CD4-positive, alpha-beta T cell (primary cell): ENCODE measurements around the gene NDUFS6. TPM values are rescaled to one million over a fixed set of nuclear protein-coding genes. Genes with fewer than 3 reads are reported as not detected.

Experiments used
- ATAC-seq: fragments of 200-7000 bp; cut with Tn5 transposase; one replicate; pipeline ENCODE4 v1.10.0; 2022; ENCODE audit warnings: mild to moderate bottlenecking; ENCODE audit not compliant: poor library complexity
- CTCF ChIA-PET: fragments of 350-600 bp; sonication (Branson Sonifier 250); formaldehyde crosslinking; loops from one replicate; lab custom pipeline; 2021; ENCODE audit warnings: antibody characterized with exemption, inconsistent platforms; lab: Charles Lee
- POLR2A ChIA-PET: fragments of 350-600 bp; sonication (Branson Sonifier 250); formaldehyde crosslinking; loops from one replicate; lab custom pipeline; 2021; ENCODE audit warnings: antibody characterized with exemption, inconsistent platforms; lab: Charles Lee
- DNase-seq, 14 experiments: peaks; one replicate each; pipeline ENCODE4 v3.0.0-alpha.2; 2013 to 2020; ENCODE audit warnings: mixed read lengths in 2 of 14
- H3K27ac ChIP-seq, 2 donors: one replicate each; pipeline versions ENCODE4 v1.5.1 to v1.7.0; 2013; ENCODE audit warnings: low read length in 2 of 2, low read depth in 1 of 2, mild to moderate bottlenecking in 1 of 2
- H3K27me3 ChIP-seq, 2 experiments: 1 replicate in 1 of 2; 2 replicates in 1 of 2; pipeline versions ENCODE4 v1.6.1 to v1.7.0; 2013; ENCODE audit warnings: low read length in 2 of 2, control low read depth in 1 of 2, mild to moderate bottlenecking in 1 of 2, moderate library complexity in 1 of 2; ENCODE audit not compliant: insufficient read depth in 2 of 2, control insufficient read depth in 1 of 2
- H3K36me3 ChIP-seq: one replicate; pipeline ENCODE4 v1.6.1; 2013; ENCODE audit warnings: low read length, control low read depth; ENCODE audit not compliant: insufficient read depth
- H3K4me1 ChIP-seq: one replicate; pipeline ENCODE4 v1.6.1; 2013; ENCODE audit warnings: low read length, control low read depth; ENCODE audit not compliant: insufficient read depth
- H3K4me3 ChIP-seq: one replicate; pipeline ENCODE4 v1.5.1; 2013; ENCODE audit warnings: mild to moderate bottlenecking, low read length, moderate library complexity
- H3K9me3 ChIP-seq, 2 experiments: 1 replicate in 1 of 2; 2 replicates in 1 of 2; pipeline versions ENCODE4 v1.6.1 to v1.7.0; 2013; ENCODE audit warnings: low read length in 2 of 2, mild to moderate bottlenecking in 2 of 2, control low read depth in 1 of 2, moderate library complexity in 1 of 2; ENCODE audit not compliant: control insufficient read depth in 1 of 2, insufficient read depth in 1 of 2
- H3K27ac Mint-ChIP-seq: one replicate; pipeline ENCODE4 v1.8.0; 2020; ENCODE audit warnings: mixed read lengths
- H3K27me3 Mint-ChIP-seq: one replicate; pipeline ENCODE4 v1.8.0; 2021; ENCODE audit warnings: mixed read lengths
- H3K36me3 Mint-ChIP-seq: one replicate; pipeline ENCODE4 v1.8.0; 2021; ENCODE audit warnings: low read depth, mixed read lengths
- H3K4me1 Mint-ChIP-seq: one replicate; pipeline ENCODE4 v1.8.0; 2021; ENCODE audit warnings: low read depth, mixed read lengths
- H3K4me3 Mint-ChIP-seq: one replicate; pipeline ENCODE4 v1.8.0; 2020; ENCODE audit warnings: mild to moderate bottlenecking, mixed read lengths
- H3K9me3 Mint-ChIP-seq: one replicate; pipeline ENCODE4 v1.8.0; 2020; ENCODE audit warnings: mixed read lengths
- CTCF ChIP-seq: fragments of 200-600 bp; IDR thresholded peaks from one replicate; pipeline ENCODE4 v1.8.0; 2022; ENCODE audit warnings: antibody characterized with exemption, mild to moderate bottlenecking
- intact Hi-C, 2 experiments: fragments of 100-400 bp; cut with DNase I in 1 of 2; cut with micrococcal nuclease in 1 of 2; formaldehyde crosslinking; loops; one replicate each; pipeline versions ENCODE4 v1.15.1 to v1.9.0; 2023 to 2025; cut with DNase I, micrococcal nuclease
- total RNA-seq, 174 experiments: library from RNA in 2 of 174; stranded (reverse) in 2 of 174; gene quantifications; one replicate each; pipeline ENCODE4 v1.2.3 and lab custom pipeline; 2021 to 2026

NDUFS6 gene
- total RNA-seq, 2 experiments from 2014 or later = 13.1 to 17.5 TPM

- Histone ChIP-seq H3K4me1 (peaks cover 44% of the 10 kb centered on the region), H3K9me3 (no peaks in the 10 kb centered on the region), H3K4me3 (no peak overlapping the region), H3K27me3 (no peaks in the 10 kb centered on the region), H3K27ac (no peak overlapping the region), H3K36me3 (peaks cover 63% of the 10 kb centered on the region)
- Mint-ChIP-seq H3K9me3 (no peaks in the 10 kb centered on the region), H3K4me1 (peaks cover 62% of the 10 kb centered on the region), H3K27me3 (no peaks in the 10 kb centered on the region), H3K27ac (peak overlapping the region; percentile 99), H3K36me3 (peaks cover 89% of the 10 kb centered on the region), H3K4me3 (peak overlapping the region; percentile 100)
- POLR2A ChIA-PET = interaction anchor here (1.8 kb wide), 1 partner anchor 10 kb away, joined by 6 read pairs; no protein-coding TSS in a partner anchor
- DNase-seq = no peak
- ATAC-seq = no peak
- no peak for TF ChIP-seq CTCF
- intact Hi-C loops = loop anchor here in 1 of 2 experiments (5.0 kb wide), 1 partner anchor 911 kb away; the partner anchor contains the start of genes BRD9 and TRIP13
- CTCF ChIA-PET = interaction anchor here (2.2 kb wide), 1 partner anchor 11 kb away, joined by 5 read pairs; no protein-coding TSS in a partner anchor
These were observed 2.0 kb downstream of the NDUFS6 start for GRCh38 chr5:1803192-1803591.

- ChIA-PET POLR2A (interaction anchor here (1.8 kb wide), 1 partner anchor 11 kb away, joined by 6 read pairs; no protein-coding TSS in a partner anchor), CTCF (no interaction called here)
- Histone ChIP-seq H3K4me1 (peaks cover 37% of the 10 kb centered on the region), H3K4me3 (no peak overlapping the region), H3K9me3 (no peaks in the 10 kb centered on the region), H3K36me3 (peaks cover 68% of the 10 kb centered on the region), H3K27ac (no peak overlapping the region), H3K27me3 (no peaks in the 10 kb centered on the region)
- Mint-ChIP-seq H3K4me1 (peaks cover 54% of the 10 kb centered on the region), H3K27me3 (no peaks in the 10 kb centered on the region), H3K9me3 (no peaks in the 10 kb centered on the region), H3K4me3 (peak overlapping the region; percentile 78), H3K27ac (peak overlapping the region; percentile 99), H3K36me3 (peaks cover 92% of the 10 kb centered on the region)
- no peak for TF ChIP-seq CTCF
- ATAC-seq (no peak), DNase-seq (no peak)
- intact Hi-C loops = loop anchor here in 1 of 2 experiments (5.0 kb wide), 1 partner anchor 912 kb away; the partner anchor contains the start of genes BRD9 and TRIP13
These were observed 2.9 kb downstream of the NDUFS6 start for GRCh38 chr5:1804001-1804690.

GRCh38 chr5:1805326-1805725 is 4.1 kb downstream of the NDUFS6 start:
- Mint-ChIP-seq H3K4me1 (peaks cover 46% of the 10 kb centered on the region), H3K4me3 (no peak overlapping the region), H3K36me3 (peaks cover 94% of the 10 kb centered on the region), H3K9me3 (no peaks in the 10 kb centered on the region), H3K27me3 (no peaks in the 10 kb centered on the region), H3K27ac (no peak overlapping the region)
- intact Hi-C loops = no loop called here
- Histone ChIP-seq H3K36me3 (peaks cover 80% of the 10 kb centered on the region), H3K27me3 (no peaks in the 10 kb centered on the region), H3K4me1 (peaks cover 32% of the 10 kb centered on the region), H3K4me3 (no peak overlapping the region), H3K9me3 (no peaks in the 10 kb centered on the region), H3K27ac (no peak overlapping the region)
- CTCF ChIA-PET = no interaction called here
- TF ChIP-seq CTCF = no peak
- DNase-seq (no peak), ATAC-seq (no peak)
- POLR2A ChIA-PET = no interaction called here
